Fibroblast of mammary gland (primary cell): ENCODE data around the gene MGMT.

Experiments used
- DNase-seq: peaks from one replicate; pipeline ENCODE4 v3.0.0-alpha.2; 2010; ENCODE audit warnings: low read depth
- H3K4me3 ChIP-seq: 2 replicates; pipeline ENCODE4 v1.5.1; 2011; ENCODE audit warnings: low read depth, mild to moderate bottlenecking, low read length, moderate library complexity; ENCODE audit not compliant: control insufficient read depth
- CTCF ChIP-seq: conservative IDR thresholded peaks from 2 replicates; pipeline ENCODE4 v1.5.1; 2011; ENCODE audit warnings: low read depth, low read length, inconsistent platforms; ENCODE audit not compliant: control insufficient read depth, insufficient read depth

MGMT gene

GRCh38 chr10:129764011-129764900 lies 297.2 kb downstream of the MGMT start:
- no peak overlapping the region for H3K4me3 ChIP-seq
- no peak for TF ChIP-seq CTCF
- no peak for DNase-seq

GRCh38 chr10:129764901-129765663 lies 298.0 kb downstream of the MGMT start:
- no peak overlapping the region for H3K4me3 ChIP-seq
- DNase-seq = no peak
- no peak for TF ChIP-seq CTCF

- H3K4me3 ChIP-seq = no peak overlapping the region
- no peak for DNase-seq
- no peak for TF ChIP-seq CTCF
These were observed 298.9 kb downstream of the MGMT start for GRCh38 chr10:129765664-129766550.

- no peak for TF ChIP-seq CTCF
- H3K4me3 ChIP-seq = no peak overlapping the region
- DNase-seq = no peak
These were observed 299.8 kb downstream of the MGMT start for GRCh38 chr10:129766611-129767550.

GRCh38 chr10:129767751-129768150 lies 300.7 kb downstream of the MGMT start:
- TF ChIP-seq CTCF = no peak
- no peak overlapping the region for H3K4me3 ChIP-seq
- no peak for DNase-seq
